ENCODE measurements around the gene BTRC.

BTRC gene

DNA sequence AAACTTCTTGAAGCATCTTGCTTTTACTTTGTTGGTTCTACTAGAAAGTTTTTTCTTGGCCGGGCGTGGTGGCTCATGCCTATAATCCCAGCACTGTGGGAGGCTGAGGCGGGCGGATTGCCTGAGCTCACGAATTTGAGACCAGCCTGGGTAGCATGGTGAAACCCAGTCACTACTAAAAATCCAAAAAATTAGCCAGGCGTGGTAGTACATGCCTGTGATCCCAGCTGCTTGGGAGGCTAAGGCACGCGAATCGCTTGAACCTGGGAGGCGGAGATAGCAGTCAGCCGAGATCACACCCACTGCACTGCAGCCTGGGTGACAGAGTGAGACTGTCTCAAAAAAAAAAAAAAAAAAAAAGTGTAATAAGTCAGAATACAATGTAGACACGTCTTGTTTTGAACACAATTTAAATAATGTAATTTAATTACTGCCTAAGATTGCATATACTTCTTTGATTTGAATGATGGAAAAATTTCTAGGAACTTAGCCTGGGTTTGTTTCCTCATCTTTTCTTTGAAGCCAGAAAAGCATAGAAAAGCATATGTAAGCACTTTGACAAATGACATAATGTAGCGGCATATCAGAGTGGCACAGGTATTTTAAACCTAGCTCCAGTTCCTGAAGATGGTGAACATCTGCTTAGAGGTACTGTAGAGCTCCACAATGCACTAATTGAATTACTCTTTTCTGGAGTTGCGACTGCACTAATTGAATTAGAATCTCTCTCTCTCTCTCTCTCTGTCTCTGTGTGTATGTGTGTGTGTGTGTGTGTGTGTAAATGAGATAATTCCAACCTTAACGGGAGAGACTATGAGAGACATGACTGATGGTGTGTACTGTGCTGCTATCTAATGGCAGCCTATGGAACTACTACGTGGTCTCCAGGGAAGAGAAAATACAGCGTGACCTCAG is 87.8 kb downstream of the BTRC start:
- H3K4me3 ChIP-seq (ENCODE audit: low read depth, low read length): no peak overlapping the region

DNA sequence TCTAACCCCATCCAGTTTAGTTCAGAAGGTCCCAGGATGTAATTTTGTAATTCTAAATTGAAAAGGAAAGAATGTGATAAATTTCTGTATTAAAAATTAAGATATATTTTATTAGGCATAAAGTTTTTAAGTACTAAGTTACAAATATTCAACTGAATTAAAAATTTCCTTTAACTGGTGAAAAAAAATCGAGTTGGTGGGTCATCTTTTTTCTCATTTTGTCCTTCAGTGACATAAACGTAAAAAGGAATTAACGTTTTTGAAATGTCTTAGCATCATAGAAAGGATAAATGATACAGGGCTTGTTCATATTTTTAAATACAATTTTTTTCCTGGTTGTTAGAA is 88.5 kb downstream of the BTRC start:
- no peak overlapping the region for H3K4me3 ChIP-seq (ENCODE audit: low read depth, low read length)

DNA sequence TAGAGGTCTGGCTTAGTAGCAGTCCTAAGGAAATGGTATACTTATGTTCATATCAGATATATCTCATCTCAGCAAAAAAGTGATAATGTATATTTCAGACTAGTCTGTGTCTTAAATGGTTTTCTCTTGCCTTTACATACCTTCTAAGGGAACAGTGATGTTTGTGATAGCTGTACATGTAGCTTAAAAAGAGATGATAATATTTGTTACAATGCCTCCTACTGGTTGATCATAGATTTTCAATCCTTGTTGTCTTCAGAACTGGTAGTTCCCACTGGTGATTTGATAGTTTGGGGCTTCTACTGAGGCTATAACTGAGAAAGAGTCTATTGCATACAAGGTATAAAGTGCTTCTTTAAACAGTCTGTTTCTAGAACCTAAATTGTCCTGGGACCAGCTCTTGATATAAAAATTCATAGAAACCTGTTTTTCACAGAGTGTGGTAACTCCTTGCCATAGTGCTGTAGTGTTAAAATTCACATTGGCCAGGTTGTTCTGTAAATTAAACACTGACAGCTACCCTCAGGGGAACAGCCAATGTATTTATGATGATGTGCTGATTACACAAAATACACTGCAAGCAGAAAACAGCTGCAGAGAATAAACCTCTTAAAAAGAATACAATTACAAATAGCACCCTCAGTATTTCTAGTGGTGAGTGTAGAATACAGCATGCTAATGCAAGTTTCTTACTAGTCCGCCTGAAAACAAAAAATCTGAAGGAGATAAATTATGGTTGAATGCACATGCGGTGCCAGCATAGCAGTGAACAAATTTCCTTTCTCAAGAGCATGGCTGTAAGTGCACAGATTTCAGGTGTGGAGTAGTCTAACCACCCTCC is 90.3 kb downstream of the BTRC start:
- no peak overlapping the region for H3K4me3 ChIP-seq (ENCODE audit: low read depth, low read length)

DNA sequence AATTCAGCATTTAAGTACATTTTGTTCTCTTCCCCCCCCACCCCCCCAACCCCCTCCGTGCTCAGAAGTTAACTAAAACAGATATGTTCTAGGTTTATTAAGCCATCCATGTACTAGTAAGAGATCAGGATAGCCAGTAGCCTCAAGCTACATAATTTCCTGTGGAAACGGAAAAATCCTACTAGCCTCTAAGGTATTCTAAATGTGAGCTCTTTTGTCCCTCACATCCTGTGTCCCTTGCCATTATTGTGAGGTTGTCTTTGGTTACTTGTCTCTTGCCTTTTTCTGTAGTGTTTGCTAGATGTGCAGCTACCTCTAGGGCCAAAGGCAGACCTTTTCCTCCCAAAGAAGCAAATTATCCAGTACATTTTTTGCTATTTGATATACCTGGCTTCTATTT is 92.1 kb downstream of the BTRC start:
- no peak overlapping the region for H3K4me3 ChIP-seq (ENCODE audit: low read depth, low read length)

DNA sequence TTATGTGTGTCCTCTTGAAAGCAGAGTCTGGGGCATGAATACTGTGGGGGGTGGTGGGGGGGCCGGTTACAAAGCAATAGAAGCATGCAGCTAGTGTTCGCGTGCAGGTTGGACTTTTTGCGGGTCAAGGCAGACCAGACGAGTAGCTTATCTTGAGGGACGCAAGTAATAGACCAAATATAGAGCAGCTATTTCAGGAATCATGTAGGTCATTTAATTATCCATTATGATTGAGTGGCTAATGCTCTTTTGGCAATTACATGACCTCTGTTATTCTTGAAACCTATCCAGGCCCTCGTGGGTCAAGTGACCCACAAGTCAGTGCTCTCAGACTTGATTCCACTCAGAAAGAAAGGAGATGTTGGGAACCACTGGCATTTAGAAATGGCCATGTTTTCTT is 93.0 kb downstream of the BTRC start:
- H3K4me3 ChIP-seq (ENCODE audit: low read depth, low read length): no peak overlapping the region

DNA sequence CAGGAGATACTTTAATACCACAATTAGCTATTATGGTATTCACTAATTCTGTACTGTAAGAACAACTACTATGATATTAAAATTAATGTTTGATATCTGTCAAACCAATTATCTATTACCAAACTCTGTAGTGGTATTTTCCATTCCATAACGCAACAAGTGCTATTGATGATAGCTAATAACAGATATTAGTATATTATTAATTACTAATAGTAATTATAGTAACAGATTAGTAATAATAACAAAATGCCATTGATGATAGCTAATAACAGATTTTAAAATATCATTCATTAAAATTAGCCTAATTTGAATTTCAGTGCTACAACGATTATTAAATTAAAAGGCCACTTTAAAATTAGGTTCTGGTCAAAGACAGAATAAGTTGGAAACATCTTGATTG is 93.5 kb downstream of the BTRC start:
- H3K4me3 ChIP-seq (ENCODE audit: low read depth, low read length): no peak overlapping the region

DNA sequence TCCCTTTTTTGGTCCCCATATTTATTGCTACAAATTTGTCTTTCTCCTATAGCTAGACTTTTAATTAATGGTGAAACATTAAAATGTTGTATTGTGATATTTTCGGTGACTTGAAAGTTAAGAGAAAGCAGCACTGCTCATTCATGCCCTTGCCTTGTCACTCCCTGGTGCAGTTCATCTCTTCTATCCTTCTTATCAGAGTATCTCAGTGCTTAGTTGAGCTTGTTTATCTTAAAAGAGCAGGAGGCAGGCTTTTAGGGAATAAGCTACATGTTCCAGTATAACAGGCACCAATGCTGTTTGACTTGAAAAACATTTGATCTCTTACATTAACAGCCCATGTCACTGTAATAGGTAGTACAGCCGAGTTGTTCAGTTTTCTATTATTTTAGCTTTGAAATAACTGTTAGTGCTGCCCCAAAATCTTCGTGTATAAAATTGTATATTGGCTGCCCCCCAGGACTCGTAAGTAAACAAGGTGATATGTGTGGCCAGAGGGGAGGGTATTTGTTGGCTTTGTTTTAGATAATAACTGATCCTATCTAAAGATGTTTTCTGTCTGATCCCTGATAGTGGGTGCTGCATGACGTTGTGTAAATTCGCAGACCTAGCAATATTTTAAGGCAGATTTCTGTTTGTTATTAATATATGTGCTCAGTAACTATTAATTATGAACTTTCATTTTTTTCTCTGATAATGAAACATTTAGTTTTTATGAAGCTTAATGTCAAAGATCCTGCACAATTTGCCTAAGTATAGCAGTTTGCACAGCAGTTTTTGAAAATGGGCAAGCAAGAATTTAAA is 96.5 kb downstream of the BTRC start:
- no peak overlapping the region for H3K4me3 ChIP-seq (ENCODE audit: low read depth, low read length)

DNA sequence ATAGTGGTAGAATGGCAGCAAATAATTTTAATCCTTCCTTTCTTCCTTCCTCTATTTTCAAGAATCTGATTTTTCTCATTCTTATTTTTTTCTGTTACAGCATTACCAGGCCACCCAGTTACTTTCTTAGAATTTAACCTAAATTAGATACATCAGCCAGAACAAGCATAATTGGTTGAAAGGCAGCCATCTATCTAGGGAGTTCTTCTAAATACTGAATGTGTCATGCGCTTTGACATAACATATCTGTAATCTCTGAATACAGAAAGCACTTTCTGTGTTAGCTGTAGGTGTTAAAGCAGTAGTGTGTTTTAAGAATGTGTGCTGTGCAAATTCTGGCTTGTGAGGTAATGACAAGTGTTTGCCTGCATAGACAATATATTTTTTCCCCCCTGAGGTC is 97.3 kb downstream of the BTRC start:
- H3K4me3 ChIP-seq (ENCODE audit: low read depth, low read length): no peak overlapping the region

DNA sequence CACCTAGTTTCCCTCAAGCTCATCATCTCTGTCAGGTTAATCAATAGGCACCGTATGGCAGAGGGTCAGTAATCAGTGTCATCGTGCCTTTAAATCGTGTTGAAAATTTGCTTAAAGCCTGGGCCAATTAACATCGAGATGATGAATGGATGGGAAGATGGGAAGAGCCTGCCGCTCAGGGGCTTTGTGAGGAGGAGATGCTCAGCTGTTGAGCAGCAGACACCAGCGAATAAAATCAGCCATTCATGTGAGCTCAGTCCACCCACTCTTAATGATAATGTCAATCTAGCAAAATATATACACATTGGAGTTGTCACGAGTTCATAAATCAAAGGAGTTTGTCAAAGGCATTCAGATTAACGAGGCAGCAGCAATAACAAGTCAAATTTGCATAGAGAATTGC is 97.7 kb downstream of the BTRC start:
- no peak overlapping the region for H3K4me3 ChIP-seq (ENCODE audit: low read depth, low read length)

DNA sequence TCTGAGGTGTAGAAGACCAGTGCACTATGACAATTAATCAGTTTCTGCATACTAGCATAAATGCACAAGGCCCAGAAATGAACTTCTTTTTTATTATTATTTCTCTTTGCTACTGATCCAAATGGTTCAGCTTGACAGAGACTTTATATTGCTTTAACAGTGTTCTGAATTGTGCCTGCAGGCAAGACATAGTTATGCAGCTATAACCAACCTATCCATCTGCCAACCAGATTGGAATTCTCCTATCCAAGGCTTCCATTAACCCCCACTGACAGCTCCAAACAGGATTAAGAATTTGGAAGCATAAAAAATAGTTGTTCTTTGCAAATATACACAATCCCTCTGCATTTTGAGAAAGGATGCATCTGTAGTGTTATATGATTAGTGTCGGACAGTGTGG is 98.2 kb downstream of the BTRC start:
- no peak overlapping the region for H3K4me3 ChIP-seq (ENCODE audit: low read depth, low read length)

DNA sequence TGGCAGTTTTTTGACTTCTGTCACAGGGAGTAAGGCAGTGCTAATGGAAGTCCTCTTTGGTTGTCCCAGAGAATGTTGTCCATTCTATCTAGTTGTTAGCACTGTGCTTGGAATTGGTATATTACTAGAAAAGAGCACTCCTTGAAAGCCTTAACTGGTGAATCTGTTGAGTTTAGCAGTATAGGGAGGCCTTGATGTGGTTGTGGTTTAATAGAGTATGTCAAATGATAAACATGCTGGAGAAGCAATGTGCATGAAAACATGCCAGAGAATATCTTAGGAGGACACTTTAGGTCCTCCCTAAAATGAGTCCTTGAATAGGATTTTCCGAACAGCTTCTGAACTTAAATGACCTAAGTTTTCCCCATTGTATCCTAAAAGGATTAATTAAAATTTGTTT is 98.6 kb downstream of the BTRC start:
- no peak overlapping the region for H3K4me3 ChIP-seq (ENCODE audit: low read depth, low read length)

DNA sequence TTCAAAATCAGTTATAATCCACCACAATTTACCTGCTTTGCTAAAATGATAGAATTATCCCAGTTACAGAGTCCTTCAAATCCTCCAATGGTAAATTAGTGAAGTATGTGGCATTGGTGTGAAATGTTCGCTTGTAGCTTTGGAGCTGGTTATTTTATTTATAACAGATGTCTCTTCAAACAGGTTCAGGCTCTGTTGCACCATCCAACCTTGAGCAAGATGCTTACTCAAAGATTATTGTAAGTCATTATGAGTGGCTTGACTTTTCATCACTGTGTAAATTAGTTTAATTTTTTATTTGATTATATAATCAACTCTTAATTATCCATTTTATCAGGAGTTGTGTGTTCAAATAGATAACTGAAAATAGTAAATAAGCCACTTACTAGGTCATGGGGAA is 99.4 kb downstream of the BTRC start:
- no peak overlapping the region for H3K4me3 ChIP-seq (ENCODE audit: low read depth, low read length)

DNA sequence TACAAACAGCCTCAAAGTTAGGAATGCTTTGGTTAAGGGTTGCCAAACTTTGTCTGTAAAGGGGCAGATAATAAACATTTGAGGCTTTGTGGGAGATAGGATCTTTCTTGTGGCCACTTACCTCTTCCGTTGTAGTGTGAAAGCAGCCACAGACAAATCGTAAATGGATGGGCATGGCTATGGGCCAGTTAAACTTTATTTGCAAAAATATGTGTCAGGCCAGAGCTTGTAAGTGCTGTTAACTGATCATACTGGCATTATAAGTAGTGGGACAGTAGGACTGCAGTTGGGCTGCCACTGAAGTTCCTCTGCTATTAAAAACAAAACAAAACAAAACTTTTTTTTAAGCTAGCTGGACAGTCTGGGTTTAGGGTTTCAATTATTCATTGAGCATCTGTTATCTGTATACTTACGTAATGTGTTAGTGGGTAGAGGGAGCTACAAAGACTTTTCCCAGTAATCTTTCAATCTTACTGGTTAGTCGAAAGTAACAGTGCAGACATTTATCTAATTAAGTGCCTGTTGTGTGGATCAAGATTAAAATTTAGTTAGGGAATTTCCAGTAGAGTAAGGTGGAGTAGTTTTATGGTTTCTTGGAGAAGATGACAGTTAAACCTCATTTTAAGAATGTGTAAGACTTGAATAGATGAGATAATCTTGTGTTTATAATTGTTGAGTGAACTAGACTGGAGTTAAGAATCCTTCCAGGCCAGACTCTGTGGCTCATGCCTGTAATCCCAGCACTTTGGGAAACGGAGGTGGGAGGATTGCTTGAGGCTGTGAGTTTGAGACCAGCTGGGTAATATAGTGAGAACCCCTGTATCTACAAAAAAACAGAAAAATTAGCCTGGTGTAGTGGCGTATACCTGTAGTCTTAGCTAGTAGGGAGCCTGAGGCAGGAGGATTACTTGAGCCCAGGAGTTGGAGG is 100.1 kb downstream of the BTRC start:
- no peak overlapping the region for H3K4me3 ChIP-seq (ENCODE audit: low read depth, low read length)

DNA sequence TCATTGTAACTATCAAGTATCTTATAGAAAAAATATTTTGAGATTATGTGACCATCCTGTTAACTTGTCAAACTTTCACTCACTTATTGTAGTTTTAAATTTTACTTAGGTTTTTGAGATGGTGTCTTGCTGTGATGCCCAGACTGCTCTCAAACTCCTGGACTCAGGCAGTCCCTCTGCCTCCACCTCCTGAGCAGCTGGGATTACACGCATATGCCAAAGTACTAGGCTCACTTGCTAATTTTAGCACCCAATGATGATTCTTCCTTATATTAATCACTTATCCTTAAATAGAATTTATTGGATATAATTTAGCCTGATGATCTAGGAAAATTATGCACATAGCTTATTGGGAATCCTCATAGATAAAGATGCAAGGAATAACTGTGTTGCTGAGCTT is 104.9 kb downstream of the BTRC start:
- H3K4me3 ChIP-seq (ENCODE audit: low read depth, low read length): no peak overlapping the region

DNA sequence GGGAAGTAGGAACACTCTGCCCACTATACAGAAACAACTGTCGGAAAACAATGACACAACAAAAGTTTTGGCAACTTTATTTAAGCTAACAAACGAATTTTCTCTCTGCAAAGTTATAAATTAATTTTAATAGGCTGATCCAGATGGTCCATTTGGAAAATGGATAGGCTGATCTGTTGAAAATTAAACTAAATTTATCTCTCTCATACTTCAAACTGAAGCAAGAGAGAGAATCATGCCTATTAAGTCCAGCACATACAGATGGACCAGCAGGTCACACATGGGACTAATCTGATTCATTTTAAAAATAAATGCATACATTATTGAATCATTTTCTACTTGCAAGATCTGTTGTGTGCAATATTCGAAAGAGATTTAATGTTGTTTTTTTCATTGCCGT is 110.1 kb downstream of the BTRC start:
- no peak overlapping the region for H3K4me3 ChIP-seq (ENCODE audit: low read depth, low read length)

DNA sequence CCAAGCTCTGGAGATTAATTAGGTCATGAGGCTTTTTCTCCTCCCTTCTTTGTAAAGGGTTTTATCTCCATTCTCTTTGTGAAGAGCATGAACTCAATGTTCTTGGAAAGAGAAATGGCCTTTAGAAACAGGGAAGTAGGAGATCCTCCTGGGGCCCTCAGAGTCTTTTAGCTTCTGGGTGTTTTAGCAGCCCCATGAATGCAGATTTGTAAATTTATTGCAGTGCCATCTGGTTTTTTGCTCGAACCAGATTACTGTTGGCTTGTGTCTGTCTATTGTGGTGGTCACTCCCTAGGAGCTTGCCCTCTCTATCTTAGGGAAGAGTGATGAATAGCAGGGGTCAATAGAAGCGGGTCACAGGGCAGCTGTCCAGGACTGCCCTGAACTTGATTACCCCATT is 110.6 kb downstream of the BTRC start:
- no peak overlapping the region for H3K4me3 ChIP-seq (ENCODE audit: low read depth, low read length)

DNA sequence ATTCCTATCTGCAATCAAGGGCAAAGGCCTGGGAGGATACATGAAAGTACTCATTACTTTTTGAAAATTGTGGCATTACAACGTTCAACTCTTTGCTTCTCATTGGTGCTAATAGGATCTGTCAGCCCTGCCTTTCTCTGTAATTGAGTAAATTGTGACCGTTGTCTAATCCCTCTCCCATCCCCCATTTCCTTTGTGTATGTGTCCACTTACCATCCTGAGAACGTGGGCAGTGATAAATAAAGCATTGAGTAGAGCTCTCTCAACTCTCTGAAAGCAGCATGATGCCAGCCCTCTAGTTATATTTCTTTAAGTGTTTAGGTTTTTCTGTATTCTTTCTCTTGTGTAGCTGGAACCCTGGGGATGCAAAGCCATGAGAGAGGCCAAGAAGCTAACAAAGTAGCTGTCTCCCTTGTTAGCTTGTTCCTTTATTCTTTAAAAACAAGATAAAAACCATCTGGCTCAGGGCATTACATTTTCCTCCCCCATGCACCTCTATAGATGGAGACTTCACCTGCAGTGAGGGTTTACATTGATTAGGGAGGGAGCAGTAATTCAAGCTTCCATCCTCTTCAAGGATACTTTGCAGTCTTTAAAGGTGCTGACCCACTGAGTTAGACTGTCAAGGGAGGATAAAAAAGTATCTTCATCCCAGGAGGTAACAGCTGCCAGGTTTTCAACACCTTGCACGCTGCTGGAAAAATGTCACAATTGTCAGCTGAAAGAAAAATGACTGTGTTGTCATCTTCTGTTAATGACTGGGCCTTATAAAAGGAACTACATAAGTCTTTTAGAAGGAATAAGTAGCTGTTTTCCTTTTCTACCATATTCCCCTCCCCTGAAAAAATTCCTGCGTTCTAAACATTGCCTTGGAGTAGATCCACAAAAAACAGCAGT is 112.3 kb downstream of the BTRC start:
- no peak overlapping the region for H3K4me3 ChIP-seq (ENCODE audit: low read depth, low read length)

DNA sequence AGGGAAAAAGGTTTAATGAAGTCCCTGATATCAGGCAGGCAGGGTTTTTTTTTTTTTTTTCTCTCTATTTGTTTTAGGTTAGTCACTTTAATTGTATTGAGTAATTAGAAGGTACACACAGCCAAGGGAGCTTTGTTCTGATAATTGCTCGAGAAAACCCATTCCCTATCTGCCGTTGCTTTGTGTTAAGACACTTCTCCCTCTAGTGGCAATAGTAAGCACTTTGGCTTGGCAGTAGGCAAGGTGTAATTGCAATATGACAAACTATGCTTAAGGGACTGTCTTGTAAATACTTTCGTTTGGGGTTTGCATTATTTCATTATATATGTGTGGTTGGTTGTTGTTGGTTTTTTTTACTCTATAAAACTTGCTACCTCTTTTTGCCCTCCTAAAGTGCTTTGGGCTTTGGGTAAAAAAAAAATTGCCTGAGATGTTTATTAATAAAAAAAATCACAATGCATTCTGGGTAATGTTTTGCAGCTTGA is 113.4 kb downstream of the BTRC start:
- no peak overlapping the region for H3K4me3 ChIP-seq (ENCODE audit: low read depth, low read length)

DNA sequence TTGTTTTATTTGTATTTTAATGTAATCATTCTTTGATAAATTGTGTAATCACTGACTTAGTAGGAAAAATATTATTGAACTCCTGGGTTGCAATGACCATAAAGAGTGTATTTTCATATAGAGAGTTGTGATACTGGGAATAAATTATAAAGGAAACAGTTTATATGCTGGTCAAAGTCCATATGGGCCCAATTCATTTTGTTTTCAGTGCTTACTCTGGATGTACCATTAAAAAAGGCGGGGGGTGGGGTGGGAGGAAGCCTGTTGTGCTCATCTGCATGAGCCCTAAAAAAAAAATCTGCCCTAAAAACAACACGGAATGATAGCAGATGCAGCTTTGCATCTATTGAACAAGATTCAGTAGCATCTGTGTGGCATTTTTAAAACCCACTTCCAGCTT is 114.2 kb downstream of the BTRC start:
- H3K4me3 ChIP-seq (ENCODE audit: low read depth, low read length): no peak overlapping the region
